Right lung (tissue), 5 donors: ENCODE measurements around the gene ABHD16A. TPM values are rescaled to one million over a fixed set of nuclear protein-coding genes. Genes with fewer than 3 reads are reported as not detected.

Experiments used
- DNase-seq, 2 donors: peaks; one replicate each; pipeline ENCODE4 v3.0.0-alpha.2; 2013
- polyA plus RNA-seq, 5 donors: library from polyadenylated mRNA; unstranded; fragments of 120-200 nt; gene quantifications; one replicate each; pipeline versions ENCODE4 v1.2.1 to v1.2.3, GENCODE V29; 2013; ENCODE audit warnings: inconsistent platforms in 1 of 5, low replicate concordance in 1 of 5; ENCODE audit not compliant: insufficient read length in 5 of 5, insufficient read depth in 1 of 5

ABHD16A gene
- polyA plus RNA-seq, 5 donors, result 48.7 to 64.2 (median 59.9) TPM

DNA sequence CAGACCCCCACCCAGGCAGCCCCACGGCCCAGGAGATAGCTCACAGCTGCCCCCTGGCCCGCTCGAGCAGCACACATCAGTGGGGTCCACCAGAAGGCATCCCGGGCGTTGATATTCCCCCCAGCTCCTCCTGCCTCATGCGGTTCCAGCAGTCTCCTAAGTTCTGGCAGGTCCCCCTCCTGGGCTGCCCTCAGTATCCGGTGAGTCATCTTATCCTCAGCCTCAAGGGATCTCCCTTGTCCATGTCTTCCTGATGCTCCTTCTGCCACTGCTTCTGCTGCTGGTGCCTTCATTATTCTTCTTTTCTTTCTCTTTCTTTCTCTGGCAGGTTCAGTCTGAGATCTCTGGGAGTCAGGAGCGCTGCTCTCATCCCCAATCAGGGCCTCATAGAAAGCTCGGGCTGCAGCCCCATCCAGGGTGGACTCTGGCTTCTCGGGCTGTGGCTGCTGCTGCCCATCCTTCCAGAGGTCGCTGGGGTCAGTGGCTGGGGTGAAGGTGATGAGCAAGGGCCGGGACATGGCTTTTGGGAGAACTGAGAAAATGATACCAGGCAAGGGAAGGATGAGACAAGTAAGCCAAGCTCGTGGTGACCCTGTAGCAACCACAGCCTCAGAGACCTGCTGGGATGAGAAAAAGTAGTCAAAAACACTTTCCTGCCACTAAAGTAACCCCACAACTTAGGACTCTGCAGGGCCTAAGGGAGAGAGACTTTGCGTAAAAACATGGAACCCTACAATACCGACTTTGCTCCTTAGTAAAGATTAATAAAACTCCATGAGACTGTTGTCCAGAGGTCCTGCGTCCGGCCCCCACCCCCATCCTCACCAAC is 38.9 kb downstream of the ABHD16A start:
- DNase-seq, result no peak

DNA sequence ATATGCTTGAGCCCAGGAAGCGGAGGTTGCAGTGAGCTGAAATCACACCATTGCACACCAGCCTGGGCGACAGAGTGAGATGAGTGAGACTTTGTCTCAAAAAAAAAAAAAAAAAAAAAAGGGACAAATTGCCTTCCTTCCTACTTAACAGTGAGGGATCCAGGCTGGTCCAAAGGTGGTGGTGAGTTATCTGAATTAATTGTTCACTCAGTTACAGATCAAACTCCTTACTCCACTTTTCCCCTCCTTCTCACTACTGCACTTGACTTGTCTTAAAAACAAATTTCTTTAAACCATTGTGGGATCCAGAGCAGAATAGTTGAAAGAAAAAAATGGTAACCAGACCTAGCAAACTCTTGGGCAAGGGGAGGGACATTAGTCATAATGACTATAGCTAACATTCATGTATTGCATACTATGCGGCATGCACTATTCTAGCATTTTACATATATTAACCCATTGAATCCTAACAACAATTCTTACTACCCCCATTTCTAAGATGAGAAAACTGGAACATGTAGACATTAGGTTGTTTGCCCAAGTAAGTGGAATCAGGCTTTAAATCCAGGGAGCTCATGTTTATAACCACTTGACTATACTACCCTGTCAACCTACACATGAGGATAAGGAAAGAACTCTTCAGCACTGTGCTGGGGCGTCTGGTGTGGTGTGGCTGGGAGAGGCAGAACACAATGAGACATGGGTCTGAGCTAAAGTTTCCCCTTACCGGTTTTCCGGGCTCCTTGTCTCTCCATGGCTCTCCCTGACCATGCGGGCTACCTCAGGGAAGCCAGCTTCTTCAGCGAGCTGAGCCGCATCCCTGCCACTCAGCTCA is 39.8 kb downstream of the ABHD16A start:
- no peak for DNase-seq

DNA sequence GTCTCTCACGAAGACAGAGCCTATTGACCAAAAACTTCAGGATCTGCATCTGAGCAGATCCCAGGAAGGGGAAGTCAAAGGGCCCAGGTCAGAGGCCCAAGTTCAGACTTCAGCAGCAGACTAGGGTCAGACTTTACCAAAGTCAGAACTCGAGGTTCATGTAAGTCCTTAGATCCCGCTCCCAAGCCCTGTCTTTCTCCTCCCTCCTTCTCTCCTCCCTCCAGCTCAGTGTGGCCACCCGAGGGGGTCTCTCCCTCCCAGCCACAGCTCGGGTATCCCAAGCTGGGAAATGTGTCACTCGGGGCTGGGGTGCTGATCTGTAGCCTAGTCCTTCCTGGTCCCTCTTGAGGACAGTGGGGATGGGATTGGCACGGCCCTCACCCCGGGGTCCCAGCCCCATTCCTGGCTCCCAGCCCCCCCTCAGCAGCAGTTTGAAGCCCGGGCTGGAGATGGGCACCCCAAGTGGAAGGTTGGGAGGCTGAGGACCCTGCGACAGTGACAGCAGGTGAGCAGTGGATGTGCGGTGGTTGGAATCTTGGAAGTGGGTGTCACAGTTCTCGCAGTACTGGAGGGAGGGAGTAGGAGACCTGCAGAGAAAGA is 40.9 kb downstream of the ABHD16A start:
- DNase-seq, result no peak

DNA sequence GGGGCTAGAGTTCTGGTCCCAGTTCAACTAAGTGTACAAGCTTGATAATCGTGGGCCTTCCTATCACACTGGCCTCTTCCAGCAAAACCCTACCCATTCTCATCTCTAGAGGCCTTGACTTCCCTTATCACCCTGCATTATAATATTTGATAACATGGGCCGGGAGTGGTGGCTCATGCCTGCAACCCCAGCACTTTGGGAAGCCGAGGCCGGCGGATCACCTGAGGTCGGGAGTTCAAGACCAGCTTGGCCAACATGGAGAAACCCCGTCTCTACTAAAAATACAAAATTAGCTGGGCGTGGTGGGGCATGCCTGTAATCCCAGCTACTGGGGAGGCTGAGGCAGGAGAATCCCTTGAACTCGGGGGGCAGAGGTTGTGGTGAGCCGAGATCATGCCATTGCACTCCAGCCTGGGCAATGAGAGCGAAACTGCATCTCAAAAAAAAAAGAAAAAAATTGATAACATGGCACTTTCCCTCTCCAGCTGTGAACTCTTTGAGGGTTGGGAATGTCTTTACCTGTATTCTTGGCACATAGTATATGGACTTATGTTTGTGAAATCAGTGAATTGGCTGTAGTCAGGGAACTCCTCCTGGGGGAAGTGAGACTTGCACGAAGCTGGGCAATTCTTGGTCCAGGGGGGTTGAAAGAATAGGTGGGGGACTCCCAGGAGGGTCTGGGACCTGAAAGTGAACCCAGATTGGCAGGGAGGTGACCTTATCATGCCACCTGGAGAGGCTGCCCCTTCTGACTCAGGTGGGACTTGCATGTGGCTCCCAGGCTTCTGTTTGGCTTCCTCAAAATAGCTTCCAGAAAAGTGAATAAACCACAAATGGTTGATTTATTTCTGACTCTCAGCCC is 41.6 kb downstream of the ABHD16A start:
- no peak for DNase-seq

DNA sequence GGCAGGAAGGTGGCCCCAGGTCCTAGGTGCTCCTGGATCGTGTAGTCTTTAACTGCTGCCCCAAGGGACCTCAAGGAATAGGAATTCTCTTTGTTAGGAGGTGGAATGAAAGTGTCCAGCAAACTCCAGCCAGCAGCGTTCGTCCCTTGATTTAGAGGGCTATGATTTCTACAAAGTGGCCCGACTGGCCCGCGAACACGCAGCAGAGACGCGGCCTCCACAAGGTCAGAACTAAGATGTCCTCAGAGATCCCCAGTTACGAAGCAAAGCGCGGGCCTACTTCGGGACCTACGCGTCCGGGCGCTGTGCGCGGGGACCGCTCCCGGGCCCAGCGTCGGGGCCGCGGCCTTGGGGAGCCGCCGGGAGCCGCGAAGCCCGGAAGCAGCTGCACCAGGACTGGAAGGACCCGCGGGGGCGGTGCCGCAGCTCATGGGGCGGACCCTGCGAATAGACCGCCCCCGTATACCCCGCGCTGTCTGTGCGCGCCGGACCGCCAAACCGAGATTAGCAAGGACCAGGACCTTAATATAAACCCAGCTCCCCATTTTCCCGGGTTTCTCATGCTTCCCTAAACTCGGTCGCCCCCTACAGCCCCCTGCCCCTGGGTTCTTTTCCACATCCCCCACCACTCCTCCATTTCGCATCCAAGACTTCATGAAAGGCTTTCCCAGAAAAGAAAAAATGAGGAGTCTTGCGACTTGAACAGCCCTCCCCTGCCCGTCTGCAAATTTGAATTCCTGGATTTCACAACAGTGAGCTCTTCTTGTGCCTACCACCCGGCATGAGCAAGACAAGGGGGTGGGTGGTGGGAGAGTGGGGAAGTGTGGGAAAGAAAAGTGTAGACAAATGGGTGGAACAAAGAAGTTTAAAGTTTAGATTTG is 42.5 kb downstream of the ABHD16A start, which contains the start of gene C6orf47:
Gene C6orf47 (minus strand): TSS at position 398 of the 881 bp plus-strand sequence. CDS start 831 bp downstream, outside the sequence.
- peak; percentile 83 to 84 for DNase-seq

DNA sequence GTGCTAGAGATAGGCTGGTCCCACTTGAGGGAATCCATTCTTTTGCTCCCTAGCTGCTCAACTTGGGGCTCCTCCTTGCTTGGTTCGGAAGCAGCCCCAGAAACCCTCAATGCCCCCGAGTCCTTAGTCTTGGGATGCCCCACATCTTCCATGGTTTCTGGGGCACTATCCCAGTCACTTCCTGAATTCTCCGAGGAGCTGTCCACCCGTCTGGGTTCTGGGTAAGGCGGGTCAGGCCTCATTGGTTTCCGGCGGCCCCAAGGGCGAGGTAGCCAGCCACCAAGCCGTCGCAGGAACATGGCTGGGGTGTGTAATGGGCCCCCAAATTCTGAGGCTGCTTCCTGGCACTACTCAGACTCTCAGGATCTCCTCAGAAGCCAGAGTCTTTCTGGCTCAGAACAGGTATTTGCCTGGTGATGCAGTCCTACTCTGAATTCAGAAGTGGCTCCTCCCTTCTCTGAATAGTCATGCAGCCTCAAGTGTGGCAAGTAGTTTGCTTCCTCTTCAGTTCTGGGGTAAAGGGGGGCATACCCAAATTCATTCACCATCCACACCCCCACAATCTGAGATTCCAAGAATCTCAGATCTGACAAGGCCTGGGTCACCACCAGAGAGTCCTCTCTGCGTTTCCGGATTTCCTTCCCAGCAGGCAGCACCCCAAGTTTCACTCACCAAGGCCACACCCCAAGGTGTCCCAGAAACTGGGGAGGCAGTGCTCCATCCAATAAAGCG is 43.3 kb downstream of the ABHD16A start:
- no peak for DNase-seq

DNA sequence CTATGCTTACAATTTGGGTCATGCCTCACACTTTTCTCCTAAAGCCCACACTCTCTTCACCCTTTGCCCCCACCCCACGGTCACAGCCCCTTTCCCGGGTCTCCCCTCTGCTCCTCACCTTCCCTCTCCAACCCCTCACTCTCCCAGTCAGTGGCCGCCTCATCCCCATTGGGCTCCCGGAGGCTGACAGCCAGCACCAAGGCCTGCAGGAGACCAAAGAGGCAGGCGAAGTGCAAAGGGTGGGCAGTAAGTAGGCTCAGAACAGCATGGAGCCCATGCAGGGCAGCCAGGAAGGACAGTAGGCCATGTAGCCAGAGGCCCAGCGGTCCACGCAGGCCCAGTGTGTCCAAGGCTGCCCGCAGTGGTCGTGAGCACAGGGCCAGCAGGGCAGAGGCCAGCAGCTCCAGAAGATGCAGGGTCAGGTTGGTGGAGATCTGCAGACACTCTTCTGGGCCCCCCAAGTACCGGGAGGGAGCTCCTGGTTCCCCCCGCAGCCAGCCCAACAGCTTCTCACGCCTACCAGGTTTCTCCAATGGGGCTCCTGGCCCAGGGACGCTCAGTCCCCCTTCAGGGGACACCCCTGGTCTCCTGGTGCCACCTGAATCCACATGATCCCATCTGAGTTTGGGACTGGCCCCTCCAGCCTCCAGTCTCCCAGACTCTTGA is 44.0 kb downstream of the ABHD16A start:
- DNase-seq, result no peak

DNA sequence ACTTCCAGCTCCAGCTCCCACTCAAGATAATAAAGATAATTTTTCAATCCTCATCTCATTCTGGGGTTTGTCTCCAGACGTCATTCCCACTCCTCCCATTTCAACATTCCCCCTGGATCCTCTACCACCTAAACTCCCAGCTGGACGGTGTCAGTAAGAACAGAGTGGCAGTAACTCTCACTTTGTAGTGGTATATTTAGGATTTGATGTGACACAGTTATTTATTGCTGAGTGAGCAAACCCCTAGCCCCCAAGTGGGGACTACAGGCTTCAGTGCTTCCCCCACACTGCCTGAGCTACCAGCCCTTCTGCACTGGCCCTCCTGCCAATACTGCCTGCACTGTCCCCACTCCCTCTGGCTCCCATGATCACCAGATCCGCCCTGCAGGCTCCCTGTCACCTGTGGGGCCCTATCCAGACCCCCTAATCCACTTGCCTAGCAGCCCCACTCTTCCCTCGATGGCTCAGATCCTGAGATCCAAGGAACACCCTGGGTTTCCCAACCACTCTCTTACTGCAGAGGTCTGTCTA is 44.9 kb downstream of the ABHD16A start:
- DNase-seq, result no peak

DNA sequence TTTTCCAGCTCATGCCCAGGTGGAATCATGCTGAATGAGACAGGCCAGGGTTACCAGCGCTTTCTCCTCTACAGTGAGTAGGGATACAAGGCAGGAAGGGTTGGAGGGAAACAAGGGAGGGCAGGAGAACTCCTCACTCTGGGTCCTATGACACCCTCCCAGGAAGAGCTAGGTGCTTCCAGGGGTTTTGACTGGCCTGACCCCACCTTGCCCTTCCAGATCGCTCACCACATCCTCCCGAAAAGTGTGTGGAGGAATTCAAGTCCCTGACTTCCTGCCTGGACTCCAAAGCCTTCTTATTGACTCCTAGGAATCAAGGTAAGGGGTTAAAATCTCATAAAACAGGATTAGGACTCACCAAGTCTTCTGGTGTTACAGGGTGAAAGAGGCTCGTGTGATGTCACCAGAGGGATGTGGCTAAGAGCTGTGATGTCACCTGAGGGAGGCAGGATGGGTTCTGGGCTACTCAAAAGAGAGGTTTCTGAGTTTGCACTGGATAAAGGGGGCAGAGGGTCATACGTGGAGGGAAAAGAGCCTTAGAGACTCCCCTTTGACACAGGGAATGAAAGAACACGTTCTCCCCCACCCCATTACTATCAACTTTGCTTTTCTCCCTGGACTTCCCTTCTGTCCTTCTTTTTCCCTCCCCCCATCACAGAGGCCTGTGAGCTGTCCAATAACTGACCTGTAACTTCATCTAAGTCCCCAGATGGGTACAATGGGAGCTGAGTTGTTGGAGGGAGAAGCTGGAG is 45.5 kb downstream of the ABHD16A start:
- DNase-seq, result no peak

DNA sequence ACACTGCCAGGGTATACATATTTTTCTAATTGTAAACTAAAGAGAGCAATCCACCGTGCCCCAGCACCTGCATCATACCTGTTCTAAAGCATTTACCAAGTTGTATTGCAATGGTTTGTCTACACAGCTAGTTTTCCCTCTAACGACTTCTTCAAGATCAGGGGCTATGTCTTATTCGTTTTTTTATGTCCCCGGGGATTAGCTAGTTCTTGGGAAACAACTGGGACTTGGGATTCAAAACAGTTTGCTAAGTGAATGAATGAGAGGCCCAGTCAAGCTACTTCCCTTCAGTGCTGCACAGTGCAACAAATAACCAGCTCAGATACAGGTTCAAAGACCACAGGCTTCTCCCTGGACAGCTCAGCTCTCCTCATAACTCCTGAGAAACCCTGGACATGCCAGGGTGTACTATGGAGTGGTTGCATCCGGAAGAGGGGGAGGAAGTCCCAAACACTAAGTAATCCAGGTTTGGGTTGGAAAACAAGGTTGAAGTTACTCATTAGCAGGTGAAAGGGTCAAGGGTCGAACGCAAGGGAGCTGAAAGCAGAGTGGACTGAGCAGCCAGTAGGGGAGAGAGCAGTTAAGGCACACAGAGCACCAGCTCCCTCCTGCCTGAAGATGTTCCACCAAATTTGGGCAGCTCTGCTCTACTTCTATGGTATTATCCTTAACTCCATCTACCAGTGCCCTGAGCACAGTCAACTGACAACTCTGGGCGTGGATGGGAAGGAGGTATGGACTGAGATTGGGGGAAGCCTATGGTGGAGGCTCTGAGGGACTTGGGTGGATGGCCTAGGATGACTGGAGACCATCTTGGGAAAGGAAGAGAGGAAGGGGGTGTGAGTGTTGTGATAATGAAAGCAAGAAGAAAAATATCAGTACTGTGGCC is 47.5 kb downstream of the ABHD16A start, which contains the start of gene APOM:
Gene APOM (plus strand): TSS at position 546 of the 889 bp plus-strand sequence. CDS start 73 bp downstream, at position 619.
- no peak for DNase-seq

DNA sequence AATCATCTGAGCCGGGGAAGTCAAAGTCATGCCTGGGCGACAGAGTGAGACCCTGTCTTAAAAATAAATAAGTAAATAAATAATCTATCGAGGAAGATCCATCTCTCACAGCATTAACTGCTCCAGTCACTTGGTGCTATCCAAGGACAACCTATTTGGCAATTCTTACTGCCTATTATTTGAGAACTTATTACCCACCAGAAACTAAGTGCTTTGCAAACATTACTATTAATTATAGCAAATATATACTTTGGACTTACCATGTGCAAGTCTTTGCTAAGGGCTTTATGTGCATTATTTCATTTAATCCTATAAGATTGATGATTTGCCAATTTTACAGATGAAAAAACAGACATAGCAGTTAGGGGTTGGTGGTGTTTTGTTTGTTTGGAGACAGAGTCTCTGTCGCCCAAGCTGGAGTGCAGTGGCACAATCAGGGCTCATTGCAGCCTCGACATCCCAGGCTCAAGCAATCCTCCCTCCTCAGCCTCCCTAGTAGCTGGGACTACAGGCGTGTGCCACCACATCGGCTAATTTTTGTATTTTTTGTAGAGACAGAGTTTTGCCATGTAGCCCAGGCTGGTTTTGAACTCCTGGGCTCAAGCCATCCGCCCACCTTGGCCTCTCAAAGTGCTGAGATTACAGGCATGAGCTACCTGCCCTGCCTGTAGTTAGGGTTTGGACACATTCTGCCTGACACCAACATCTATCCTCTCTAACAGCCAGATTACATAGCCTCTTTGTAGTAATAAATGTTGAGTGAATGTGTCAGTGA is 48.4 kb downstream of the ABHD16A start:
- no peak for DNase-seq

DNA sequence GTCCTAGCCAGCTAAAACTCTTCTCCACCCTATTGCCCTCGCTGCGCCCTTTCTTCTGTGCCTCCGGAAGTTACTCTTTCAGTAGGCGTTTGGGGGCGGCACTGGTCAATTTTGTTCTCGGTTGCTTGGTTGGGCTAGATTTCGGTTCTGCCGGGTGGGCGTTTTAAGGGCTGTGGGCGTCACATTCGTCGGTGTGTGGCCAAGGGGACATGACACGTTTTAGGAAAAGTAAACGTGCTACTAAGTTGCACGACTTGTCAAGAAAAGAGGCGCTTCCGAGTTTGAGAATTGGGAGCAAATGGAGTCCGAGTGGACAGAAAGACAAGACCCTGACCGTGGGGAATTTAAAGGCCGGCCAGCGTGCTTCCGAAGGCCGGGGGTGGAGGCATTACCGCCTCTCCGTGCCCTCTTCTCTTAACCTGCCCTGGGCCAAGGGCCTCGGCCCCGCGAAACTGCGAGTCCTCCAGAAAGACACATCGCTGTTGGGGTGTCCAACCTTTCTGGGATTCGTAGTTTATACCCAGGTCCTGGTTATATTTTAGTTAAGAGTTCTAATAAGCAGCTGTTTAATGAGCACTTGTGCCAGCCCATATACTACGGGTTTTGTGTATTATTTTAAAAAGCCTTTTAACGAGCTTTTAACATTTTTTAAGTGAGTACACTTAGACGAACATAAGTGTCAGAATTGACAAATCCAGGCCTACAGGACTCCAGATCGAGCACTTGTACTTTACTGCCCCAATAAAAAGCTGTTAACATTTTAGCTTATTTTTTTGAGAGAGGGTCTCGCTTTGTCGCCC is 50.0 kb downstream of the ABHD16A start:
- no peak for DNase-seq

DNA sequence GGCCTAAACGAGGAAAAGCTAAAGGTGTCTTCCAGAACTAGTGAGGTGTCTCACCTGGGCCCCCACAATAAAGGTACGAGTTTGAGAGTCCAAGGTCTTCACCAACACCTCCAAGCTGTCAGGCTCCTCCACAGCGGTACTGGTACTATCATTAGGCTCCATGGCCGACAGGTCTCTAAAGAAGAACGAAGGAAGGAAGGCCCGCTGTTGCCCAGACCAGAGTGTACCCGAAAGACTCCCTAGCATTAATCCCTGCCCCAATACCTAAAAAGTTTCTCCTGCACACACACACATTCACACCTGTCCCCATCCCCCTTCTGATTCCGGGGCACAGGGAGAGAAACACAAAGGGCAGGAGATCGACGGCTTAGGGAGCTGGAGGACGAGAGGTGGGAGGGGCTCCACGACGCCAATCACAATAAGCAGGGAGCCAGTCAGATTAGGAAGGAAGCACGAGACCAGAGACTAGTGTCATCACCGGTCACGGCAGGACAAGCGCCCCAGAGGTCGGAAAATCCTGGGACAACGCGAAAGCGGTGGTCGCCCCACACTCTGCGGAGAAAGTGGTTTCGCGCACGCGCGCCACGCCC is 51.4 kb downstream of the ABHD16A start:
- DNase-seq, result no peak

DNA sequence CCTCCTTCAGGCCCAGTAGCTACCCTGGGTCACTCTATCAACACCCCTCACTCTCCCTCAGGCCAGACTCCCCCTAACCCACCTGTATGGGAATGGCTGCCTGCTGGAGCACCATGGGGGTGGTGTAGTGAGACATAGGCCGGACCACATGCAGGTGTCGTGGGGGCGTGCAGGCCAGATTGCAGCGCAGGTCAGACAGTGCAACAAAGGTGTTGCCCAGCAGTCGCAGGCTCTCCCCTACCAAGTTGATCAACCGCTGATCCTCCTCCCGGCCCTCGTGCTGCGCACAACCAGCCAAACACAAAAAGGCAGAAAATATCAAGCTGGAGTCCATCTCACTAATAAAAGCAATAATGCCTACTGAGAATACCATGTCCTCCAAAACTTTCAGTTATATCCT is 57.8 kb downstream of the ABHD16A start:
- DNase-seq, result no peak
